ENCODE results near the gene ST6GALNAC6. TPM values are rescaled to one million over a fixed set of nuclear protein-coding genes. Genes with fewer than 3 reads are reported as not detected.

The ST6GALNAC6 gene
- total RNA-seq, 1 donor from 2014 or later = 80.0 TPM

GRCh38 chr9:127913682-127914081 lies 14.3 kb upstream of the ST6GALNAC6 start:
- H3K36me3 Mint-ChIP-seq (ENCODE audit: low read depth, unreplicated experiment) = peaks cover 13% of the 10 kb centered on the region
- peaks cover 15% of the 10 kb centered on the region for H3K4me1 Mint-ChIP-seq (ENCODE audit: unreplicated experiment)
- H3K4me3 Mint-ChIP-seq (ENCODE audit: unreplicated experiment) = peak overlapping the region; percentile 47
- H3K9me3 Mint-ChIP-seq (ENCODE audit: unreplicated experiment) = no peaks in the 10 kb centered on the region
- DNase-seq (ENCODE audit: low spot score) = no peak
- H3K27ac Mint-ChIP-seq (ENCODE audit: unreplicated experiment) = no peak overlapping the region
- TF ChIP-seq, protein P1, sequence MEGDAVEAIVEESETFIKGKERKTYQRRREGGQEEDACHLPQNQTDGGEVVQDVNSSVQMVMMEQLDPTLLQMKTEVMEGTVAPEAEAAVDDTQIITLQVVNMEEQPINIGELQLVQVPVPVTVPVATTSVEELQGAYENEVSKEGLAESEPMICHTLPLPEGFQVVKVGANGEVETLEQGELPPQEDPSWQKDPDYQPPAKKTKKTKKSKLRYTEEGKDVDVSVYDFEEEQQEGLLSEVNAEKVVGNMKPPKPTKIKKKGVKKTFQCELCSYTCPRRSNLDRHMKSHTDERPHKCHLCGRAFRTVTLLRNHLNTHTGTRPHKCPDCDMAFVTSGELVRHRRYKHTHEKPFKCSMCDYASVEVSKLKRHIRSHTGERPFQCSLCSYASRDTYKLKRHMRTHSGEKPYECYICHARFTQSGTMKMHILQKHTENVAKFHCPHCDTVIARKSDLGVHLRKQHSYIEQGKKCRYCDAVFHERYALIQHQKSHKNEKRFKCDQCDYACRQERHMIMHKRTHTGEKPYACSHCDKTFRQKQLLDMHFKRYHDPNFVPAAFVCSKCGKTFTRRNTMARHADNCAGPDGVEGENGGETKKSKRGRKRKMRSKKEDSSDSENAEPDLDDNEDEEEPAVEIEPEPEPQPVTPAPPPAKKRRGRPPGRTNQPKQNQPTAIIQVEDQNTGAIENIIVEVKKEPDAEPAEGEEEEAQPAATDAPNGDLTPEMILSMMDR (IDR thresholded peaks at IDR 0.05; ENCODE audit: unreplicated experiment) = no peak
- peaks cover 4% of the 10 kb centered on the region for H3K27me3 Mint-ChIP-seq (ENCODE audit: unreplicated experiment)

GRCh38 chr9:127912882-127913281 lies 13.5 kb upstream of the ST6GALNAC6 start:
- no peak overlapping the region for H3K4me3 Mint-ChIP-seq (ENCODE audit: unreplicated experiment)
- TF ChIP-seq, protein P1 (IDR thresholded peaks at IDR 0.05; ENCODE audit: unreplicated experiment) = no peak
- peaks cover 10% of the 10 kb centered on the region for H3K4me1 Mint-ChIP-seq (ENCODE audit: unreplicated experiment)
- H3K27me3 Mint-ChIP-seq (ENCODE audit: unreplicated experiment) = peaks cover 4% of the 10 kb centered on the region
- H3K9me3 Mint-ChIP-seq (ENCODE audit: unreplicated experiment) = no peaks in the 10 kb centered on the region
- H3K36me3 Mint-ChIP-seq (ENCODE audit: low read depth, unreplicated experiment) = peaks cover 13% of the 10 kb centered on the region
- no peak for DNase-seq (ENCODE audit: low spot score)
- H3K27ac Mint-ChIP-seq (ENCODE audit: unreplicated experiment) = no peak overlapping the region

DNA sequence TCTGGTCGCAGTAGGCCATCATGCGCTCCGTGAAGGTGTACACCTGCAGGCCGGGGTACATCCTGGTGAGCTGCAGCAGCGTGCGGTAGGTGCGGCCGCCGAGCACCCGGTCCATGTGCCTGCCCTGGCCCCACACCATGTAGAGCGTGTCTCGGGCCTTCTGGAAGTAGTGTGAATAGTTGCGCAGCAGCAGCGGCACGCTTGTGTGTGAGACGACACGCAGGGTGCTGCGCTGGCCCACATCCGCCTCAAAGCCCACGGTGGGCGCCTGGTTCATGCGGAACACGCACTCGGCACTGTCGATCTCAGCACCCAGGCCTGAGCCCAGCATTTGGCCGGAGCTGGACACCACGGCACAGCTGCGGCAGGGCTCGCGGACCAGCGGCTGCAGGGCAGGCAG lies 12.9 kb upstream of the ST6GALNAC6 start:
- TF ChIP-seq, protein P1 (IDR thresholded peaks at IDR 0.05; ENCODE audit: unreplicated experiment) = no peak
- H3K27me3 Mint-ChIP-seq (ENCODE audit: unreplicated experiment) = peaks cover 4% of the 10 kb centered on the region
- H3K27ac Mint-ChIP-seq (ENCODE audit: unreplicated experiment) = no peak overlapping the region
- peaks cover 13% of the 10 kb centered on the region for H3K36me3 Mint-ChIP-seq (ENCODE audit: low read depth, unreplicated experiment)
- H3K4me1 Mint-ChIP-seq (ENCODE audit: unreplicated experiment) = peaks cover 7% of the 10 kb centered on the region
- H3K9me3 Mint-ChIP-seq (ENCODE audit: unreplicated experiment) = no peaks in the 10 kb centered on the region
- DNase-seq (ENCODE audit: low spot score) = no peak
- no peak overlapping the region for H3K4me3 Mint-ChIP-seq (ENCODE audit: unreplicated experiment)

DNA sequence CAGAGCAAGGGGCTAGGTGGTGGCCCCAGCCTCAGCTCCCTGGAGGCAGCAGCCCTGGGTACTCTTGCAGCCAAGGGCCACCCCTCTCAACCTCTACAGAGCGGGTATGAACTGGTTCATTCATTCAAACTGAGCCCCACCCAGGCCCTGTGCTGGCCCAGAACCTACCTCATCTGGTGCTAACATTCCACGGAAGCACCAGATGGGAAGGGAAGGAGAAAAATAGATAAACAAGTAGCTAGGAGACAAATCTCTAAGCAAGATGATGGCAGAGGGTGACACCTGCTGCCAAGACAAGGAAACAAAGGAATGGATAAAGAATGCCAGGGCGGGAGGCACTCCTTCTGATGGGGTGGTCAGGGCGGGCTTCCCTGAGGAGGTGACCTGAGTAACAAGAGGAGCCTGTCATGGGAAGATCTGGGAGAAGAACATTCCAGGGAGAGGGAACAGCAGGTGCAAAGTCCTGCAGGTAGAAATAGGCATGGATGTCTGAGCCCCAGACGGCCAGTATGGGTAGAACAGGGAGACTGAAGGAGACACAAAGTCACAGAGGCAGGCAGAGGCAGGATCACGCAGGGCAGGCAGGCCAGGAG lies 11.3 kb upstream of the ST6GALNAC6 start:
- peaks cover 6% of the 10 kb centered on the region for H3K4me1 Mint-ChIP-seq (ENCODE audit: unreplicated experiment)
- H3K27ac Mint-ChIP-seq (ENCODE audit: unreplicated experiment) = no peak overlapping the region
- TF ChIP-seq, protein P1 (IDR thresholded peaks at IDR 0.05; ENCODE audit: unreplicated experiment) = no peak
- peaks cover 13% of the 10 kb centered on the region for H3K36me3 Mint-ChIP-seq (ENCODE audit: low read depth, unreplicated experiment)
- peaks cover 4% of the 10 kb centered on the region for H3K27me3 Mint-ChIP-seq (ENCODE audit: unreplicated experiment)
- H3K4me3 Mint-ChIP-seq (ENCODE audit: unreplicated experiment) = no peak overlapping the region
- no peak for DNase-seq (ENCODE audit: low spot score)
- H3K9me3 Mint-ChIP-seq (ENCODE audit: unreplicated experiment) = no peaks in the 10 kb centered on the region

DNA sequence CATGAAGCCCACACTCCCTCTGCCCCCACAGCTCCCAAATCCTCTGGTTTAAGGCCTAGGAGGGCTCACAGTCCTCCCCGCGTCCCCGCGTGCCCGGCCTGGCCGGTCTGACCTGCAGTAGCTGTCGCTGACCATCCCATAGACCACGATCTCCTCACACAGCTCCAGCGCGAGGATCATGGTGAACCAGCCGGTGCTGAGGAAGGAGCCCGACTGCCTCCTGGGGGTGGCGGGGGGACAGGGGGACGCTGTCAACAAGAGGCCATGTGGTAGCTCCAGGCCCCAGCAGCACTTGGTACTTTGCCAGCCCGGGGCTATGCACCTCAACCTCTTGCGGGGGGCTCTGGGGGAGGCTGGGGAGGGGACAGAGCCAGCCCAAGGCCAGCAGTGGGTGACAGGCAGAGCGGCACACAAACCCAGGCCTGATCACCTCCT lies 10.5 kb upstream of the ST6GALNAC6 start:
- H3K9me3 Mint-ChIP-seq (ENCODE audit: unreplicated experiment) = no peaks in the 10 kb centered on the region

More for the DNA sequence above, 10.5 kb upstream of the ST6GALNAC6 start:
- no peak for DNase-seq (ENCODE audit: low spot score)
- H3K27ac Mint-ChIP-seq (ENCODE audit: unreplicated experiment) = no peak overlapping the region
- H3K4me3 Mint-ChIP-seq (ENCODE audit: unreplicated experiment) = no peak overlapping the region
- TF ChIP-seq, protein P1 (IDR thresholded peaks at IDR 0.05; ENCODE audit: unreplicated experiment) = no peak
- peaks cover 13% of the 10 kb centered on the region for H3K36me3 Mint-ChIP-seq (ENCODE audit: low read depth, unreplicated experiment)
- peaks cover 10% of the 10 kb centered on the region for H3K4me1 Mint-ChIP-seq (ENCODE audit: unreplicated experiment)
- H3K27me3 Mint-ChIP-seq (ENCODE audit: unreplicated experiment) = peaks cover 10% of the 10 kb centered on the region
